Activated T-cell treated with anti-CD3 and anti-CD28 coated beads for 1 hour (primary cell): Measurements from ENCODE around the gene VPS52.
A peak's percentile ranks its signal among the peaks of the same experiment; 100 is the strongest.
"Not testable (repeated sequence)": the region's sequence is repeated elsewhere in the genome, so short reads cannot be mapped to it uniquely, and the experiment has no call there.

Experiments
- DNase-seq: peaks from one replicate; pipeline ENCODE4 v3.0.0-alpha.2; 2020; ENCODE audit warnings: low read depth

The VPS52 gene

GRCh38 chr6:33280539-33280938 is 8.9 kb upstream of the VPS52 start:
- DNase-seq: no peak

GRCh38 chr6:33279971-33280511 is 8.4 kb upstream of the VPS52 start:
- DNase-seq: no peak

GRCh38 chr6:33279257-33279695 is 7.6 kb upstream of the VPS52 start:
- no peak for DNase-seq

GRCh38 chr6:33278810-33279209 is 7.1 kb upstream of the VPS52 start:
- no peak for DNase-seq

GRCh38 chr6:33278392-33278741 is 6.7 kb upstream of the VPS52 start:
- DNase-seq: no peak

GRCh38 chr6:33277663-33278391 is 6.2 kb upstream of the VPS52 start:
- DNase-seq: no peak

GRCh38 chr6:33276864-33277662 is 5.4 kb upstream of the VPS52 start, which contains the start of gene B3GALT4:
Gene B3GALT4 (plus strand): TSS chr6:33277123. CDS start chr6:33277420, 297 bp downstream.
- DNase-seq: peak; percentile 49

GRCh38 chr6:33276581-33276863 is 4.8 kb upstream of the VPS52 start:
- DNase-seq: no peak

GRCh38 chr6:33275795-33276580 is 4.3 kb upstream of the VPS52 start:
- not testable (repeated sequence) for DNase-seq

GRCh38 chr6:33273924-33274902 is 2.5 kb upstream of the VPS52 start:
- DNase-seq: no peak

- DNase-seq: no peak
Observed at GRCh38 chr6:33273129-33273923, 1.6 kb upstream of the VPS52 start.

GRCh38 chr6:33272275-33273128 is 826 bp upstream of the VPS52 start:
- no peak for DNase-seq

- no peak for DNase-seq
Observed at GRCh38 chr6:33271117-33271467, 584 bp downstream of the VPS52 start.

- no peak for DNase-seq
Observed at GRCh38 chr6:33264015-33264414, 7.7 kb downstream of the VPS52 start.

GRCh38 chr6:33262490-33262889 is 9.2 kb downstream of the VPS52 start:
- not testable (repeated sequence) for DNase-seq

GRCh38 chr6:33259032-33259431 is 12.6 kb downstream of the VPS52 start:
- DNase-seq: no peak

- DNase-seq: no peak
Observed at GRCh38 chr6:33254591-33254990, 17.1 kb downstream of the VPS52 start.

- DNase-seq: no peak
Observed at GRCh38 chr6:33252759-33253158, 18.9 kb downstream of the VPS52 start.

GRCh38 chr6:33251395-33252012 is 20.2 kb downstream of the VPS52 start:
- no peak for DNase-seq
